A549 (cell line): ENCODE data around the gene BEAN1.

ENCODE experiments used
- JUN ChIP-seq, 2 experiments: fragments of >200 bp; sonication (Bioruptor Twin); formaldehyde crosslinking; IDR thresholded peaks; 2 replicates in 1 of 2; 3 replicates in 1 of 2; pipeline ENCODE4 v1.6.1; 2016 to 2017
- POLR2A ChIP-seq: IDR thresholded peaks from 2 replicates; pipeline ENCODE4 v1.6.1; 2012; ENCODE audit warnings: mild to moderate bottlenecking, low read length
- SMC3 ChIP-seq: fragments of >200 bp; sonication (Bioruptor Twin); formaldehyde crosslinking; IDR thresholded peaks from 3 replicates; pipeline ENCODE4 v1.6.1; 2018; ENCODE audit warnings: inconsistent platforms
- TF ChIP-seq, protein P1 (sequence below): fragments of >200 bp; sonication (Bioruptor Twin); formaldehyde crosslinking; IDR thresholded peaks from 2 replicates; pipeline ENCODE4 v1.6.1; 2016

DNA sequence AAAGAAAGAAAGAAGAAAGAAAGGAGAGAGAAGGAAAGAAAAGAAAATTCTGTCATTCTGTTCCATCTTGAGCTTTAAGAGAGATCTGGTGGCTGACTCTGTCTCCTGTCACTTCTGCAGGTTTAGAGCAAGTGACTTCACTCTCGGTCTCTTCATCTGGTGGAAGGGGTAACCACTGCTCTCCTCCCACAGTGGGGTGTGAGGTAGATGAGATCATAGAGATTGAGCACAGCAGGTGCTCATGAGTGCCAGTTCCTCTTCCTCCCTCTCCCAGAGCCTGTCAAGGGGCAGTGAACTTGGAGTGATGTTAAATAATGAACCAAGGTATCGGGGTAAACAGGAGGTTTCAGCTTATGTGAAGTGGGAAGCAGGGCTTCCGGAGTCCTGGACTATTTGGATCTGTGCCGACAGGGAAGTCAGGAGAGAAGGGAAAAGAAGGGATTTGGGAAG is 47.7 kb downstream of the BEAN1 start:
- TF ChIP-seq JUN (IDR thresholded peaks at IDR 0.05) (no peak), SMC3 (no peak), POLR2A (no peak)
- TF ChIP-seq, protein P1, sequence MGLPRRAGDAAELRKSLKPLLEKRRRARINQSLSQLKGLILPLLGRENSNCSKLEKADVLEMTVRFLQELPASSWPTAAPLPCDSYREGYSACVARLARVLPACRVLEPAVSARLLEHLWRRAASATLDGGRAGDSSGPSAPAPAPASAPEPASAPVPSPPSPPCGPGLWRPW = no peak
